Measurements from ENCODE around the gene MS4A6E.

Gene MS4A6E

GRCh38 chr11:60375316-60375715 is 48.3 kb downstream of the MS4A6E start:
- no peak for DNase-seq (ENCODE audit: low read depth in 3 of 3)

- DNase-seq (ENCODE audit: low read depth in 3 of 3) = no peak
Observed at GRCh38 chr11:60376601-60377000, 49.5 kb downstream of the MS4A6E start.

GRCh38 chr11:60377401-60378136 is 50.5 kb downstream of the MS4A6E start:
- no peak for DNase-seq (ENCODE audit: low read depth in 3 of 3)

- DNase-seq (ENCODE audit: low read depth in 3 of 3) = no peak
Observed at GRCh38 chr11:60378354-60378753, 51.3 kb downstream of the MS4A6E start, which contains the start of gene MS4A7. Gene MS4A7, plus strand, starts transcription at chr11:60378532. Its CDS starts 4,610 bp downstream, at chr11:60383142.

GRCh38 chr11:60389279-60389910 is 62.3 kb downstream of the MS4A6E start:
- no peak for DNase-seq (ENCODE audit: low read depth in 3 of 3)

GRCh38 chr11:60390419-60390818 is 63.4 kb downstream of the MS4A6E start:
- no peak for DNase-seq (ENCODE audit: low read depth in 3 of 3)
